Karpas-422 (cell line): ENCODE results near the gene BCAR3. TPM values are rescaled to one million over a fixed set of nuclear protein-coding genes. Genes with fewer than 3 reads are reported as not detected.
"Not testable (repeated sequence)": the region's sequence is repeated elsewhere in the genome, so short reads cannot be mapped to it uniquely, and the experiment has no call there.

Source experiments
- DNase-seq: peaks from one replicate; pipeline ENCODE4 v3.0.0-alpha.2; 2015
- H2AFZ ChIP-seq: fragments of 200-600 bp; sonication (generic); 2 replicates; pipeline ENCODE4 v1.6.1; 2014; ENCODE audit warnings: antibody characterized with exemption, low read length, mixed read lengths
- H3K27ac ChIP-seq: fragments of 200-600 bp; sonication (generic); 2 replicates; pipeline ENCODE4 v1.5.1; 2014; ENCODE audit warnings: mild to moderate bottlenecking, low read length, moderate library complexity
- H3K27me3 ChIP-seq: fragments of 200-600 bp; sonication (generic); 2 replicates; pipeline ENCODE4 v1.6.1; 2014; ENCODE audit warnings: low read length, mixed read lengths
- H3K36me3 ChIP-seq: fragments of 200-600 bp; sonication (generic); 2 replicates; pipeline ENCODE4 v1.6.1; 2014; ENCODE audit warnings: low read length, mixed read lengths; ENCODE audit not compliant: insufficient read depth
- H3K4me1 ChIP-seq: fragments of 200-600 bp; sonication (generic); 2 replicates; pipeline ENCODE4 v1.6.1; 2014; ENCODE audit warnings: mild to moderate bottlenecking, low read length, mixed read lengths
- H3K4me2 ChIP-seq: fragments of 200-600 bp; sonication (generic); 2 replicates; pipeline ENCODE4 v1.6.1; 2014; ENCODE audit warnings: low read length, low read depth, mild to moderate bottlenecking; ENCODE audit not compliant: poor library complexity, severe bottlenecking
- H3K4me3 ChIP-seq: fragments of 200-600 bp; sonication (generic); 2 replicates; pipeline ENCODE4 v1.5.1; 2014; ENCODE audit warnings: mild to moderate bottlenecking, antibody characterized with exemption, low read length, mixed read lengths
- H3K79me2 ChIP-seq: fragments of 200-600 bp; sonication (generic); 2 replicates; pipeline ENCODE4 v1.6.1; 2014; ENCODE audit warnings: mild to moderate bottlenecking, low read length, mixed read lengths
- H3K9ac ChIP-seq: fragments of 200-600 bp; sonication (generic); 2 replicates; pipeline ENCODE4 v1.6.0; 2014; ENCODE audit warnings: low read length
- H3K9me2 ChIP-seq: fragments of 200-600 bp; sonication (generic), shearing (Covaris generic); replicated peaks from 2 replicates; pipeline ENCODE4 v1.6.0; 2014; ENCODE audit warnings: mild to moderate bottlenecking, low read length, moderate library complexity; ENCODE audit not compliant: insufficient read depth
- H3K9me3 ChIP-seq: fragments of 300-700, 200-600 bp; sonication (generic); 2 replicates; pipeline ENCODE4 v1.6.1; 2014; ENCODE audit warnings: low read length, mixed read lengths
- H4K20me1 ChIP-seq: fragments of 200-600 bp; sonication (generic); 2 replicates; pipeline ENCODE4 v1.6.1; 2014; ENCODE audit warnings: mild to moderate bottlenecking, antibody characterized with exemption, low read length, low read depth; ENCODE audit not compliant: insufficient read depth
- total RNA-seq: library from RNA; depleted of rRNA; stranded (reverse); fragments of >200 nt; shearing (Covaris generic); gene quantifications from 2 replicates; pipeline ENCODE4 v1.2.3, GENCODE V29; 2014; ENCODE audit warnings: low replicate concordance

The BCAR3 gene
- total RNA-seq, 1 experiment from 2014 or later = 9.9 TPM

GRCh38 chr1:93674071-93674470 is 7.6 kb downstream of the BCAR3 start:
- H3K9me2 ChIP-seq, H3K36me3 ChIP-seq, H3K4me3 ChIP-seq, H3K4me1 ChIP-seq, H3K4me2 ChIP-seq, H3K27me3 ChIP-seq, DNase-seq, H3K9ac ChIP-seq, H3K9me3 ChIP-seq, H3K27ac ChIP-seq, H2AFZ ChIP-seq: not testable (repeated sequence)
- Histone ChIP-seq H4K20me1 (0 out of 2 replicates have a peak, but pooled peaks cover 18% of the 10 kb centered on the region), H3K79me2 (peaks cover 16% of the 10 kb centered on the region; the same call in 1 of the 2 replicates)

- Histone ChIP-seq H4K20me1 (0 out of 2 replicates have a peak, but pooled peaks cover 14% of the 10 kb centered on the region), H3K27ac (no peak overlapping the region), H3K27me3 (no peaks in the 10 kb centered on the region), H3K79me2 (peaks cover 13% of the 10 kb centered on the region; the same call in 1 of the 2 replicates), H2AFZ (no peak overlapping the region), H3K9ac (no peak overlapping the region), H3K9me2 (no peaks in the 10 kb centered on the region), H3K9me3 (no peaks in the 10 kb centered on the region), H3K4me2 (no peak overlapping the region), H3K4me1 (no peaks in the 10 kb centered on the region), H3K4me3 (no peak overlapping the region), H3K36me3 (no peaks in the 10 kb centered on the region)
- no peak for DNase-seq
Observed at GRCh38 chr1:93673163-93673829, 8.3 kb downstream of the BCAR3 start.

GRCh38 chr1:93672477-93673162 is 9.0 kb downstream of the BCAR3 start:
- Histone ChIP-seq H3K27ac (no peak overlapping the region), H3K4me2 (no peak overlapping the region), H3K9me2 (no peaks in the 10 kb centered on the region), H3K4me1 (no peaks in the 10 kb centered on the region), H3K36me3 (no peaks in the 10 kb centered on the region), H3K9ac (no peak overlapping the region), H3K27me3 (no peaks in the 10 kb centered on the region), H3K79me2 (peaks cover 9% of the 10 kb centered on the region; the same call in 1 of the 2 replicates), H3K4me3 (no peak overlapping the region), H3K9me3 (no peaks in the 10 kb centered on the region), H4K20me1 (0 out of 2 replicates have a peak, but pooled peaks cover 9% of the 10 kb centered on the region), H2AFZ (no peak overlapping the region)
- no peak for DNase-seq

GRCh38 chr1:93672069-93672468 is 9.6 kb downstream of the BCAR3 start:
- peaks cover 9% of the 10 kb centered on the region; the same call in 1 of the 2 replicates for H3K79me2 ChIP-seq
- H3K4me2 ChIP-seq = no peak overlapping the region
- no peak overlapping the region for H3K4me3 ChIP-seq
- H3K36me3 ChIP-seq = no peaks in the 10 kb centered on the region
- 0 out of 2 replicates have a peak, but pooled peaks cover 9% of the 10 kb centered on the region for H4K20me1 ChIP-seq
- DNase-seq = no peak
- H3K4me1 ChIP-seq = no peaks in the 10 kb centered on the region
- H3K9me2 ChIP-seq = no peaks in the 10 kb centered on the region
- no peak overlapping the region for H3K27ac ChIP-seq
- H2AFZ ChIP-seq = no peak overlapping the region
- no peaks in the 10 kb centered on the region for H3K9me3 ChIP-seq
- no peak overlapping the region for H3K9ac ChIP-seq
- no peaks in the 10 kb centered on the region for H3K27me3 ChIP-seq

GRCh38 chr1:93671099-93671621 is 10.5 kb downstream of the BCAR3 start:
- Histone ChIP-seq H4K20me1 (0 out of 2 replicates have a peak, but pooled peaks cover 4% of the 10 kb centered on the region), H3K9me2 (no peaks in the 10 kb centered on the region), H2AFZ (no peak overlapping the region), H3K27ac (no peak overlapping the region), H3K9me3 (no peaks in the 10 kb centered on the region), H3K4me2 (no peak overlapping the region), H3K79me2 (peaks cover 2% of the 10 kb centered on the region; the same call in 1 of the 2 replicates), H3K9ac (no peak overlapping the region), H3K4me1 (no peaks in the 10 kb centered on the region), H3K4me3 (no peak overlapping the region), H3K36me3 (no peaks in the 10 kb centered on the region), H3K27me3 (no peaks in the 10 kb centered on the region)
- no peak for DNase-seq

GRCh38 chr1:93670141-93670540 is 11.5 kb downstream of the BCAR3 start:
- Histone ChIP-seq H3K9ac (no peak overlapping the region), H4K20me1 (no peaks in the 10 kb centered on the region), H3K36me3 (no peaks in the 10 kb centered on the region), H2AFZ (no peak overlapping the region), H3K79me2 (0 out of 2 replicates have a peak, but pooled peaks cover 4% of the 10 kb centered on the region), H3K9me3 (no peaks in the 10 kb centered on the region), H3K27ac (no peak overlapping the region), H3K4me2 (no peak overlapping the region), H3K4me1 (no peaks in the 10 kb centered on the region), H3K27me3 (no peaks in the 10 kb centered on the region), H3K9me2 (no peaks in the 10 kb centered on the region), H3K4me3 (no peak overlapping the region)
- DNase-seq = no peak

- Histone ChIP-seq H3K9ac (no peak overlapping the region), H3K4me1 (no peaks in the 10 kb centered on the region), H3K9me3 (no peaks in the 10 kb centered on the region), H4K20me1 (no peaks in the 10 kb centered on the region), H3K4me2 (no peak overlapping the region), H2AFZ (no peak overlapping the region), H3K79me2 (0 out of 2 replicates have a peak, but pooled peaks cover 4% of the 10 kb centered on the region), H3K27me3 (no peaks in the 10 kb centered on the region), H3K9me2 (no peaks in the 10 kb centered on the region), H3K27ac (no peak overlapping the region), H3K4me3 (no peak overlapping the region), H3K36me3 (no peaks in the 10 kb centered on the region)
- DNase-seq = no peak
Observed at GRCh38 chr1:93669369-93669768, 12.3 kb downstream of the BCAR3 start.

GRCh38 chr1:93668951-93669350 is 12.7 kb downstream of the BCAR3 start:
- no peaks in the 10 kb centered on the region for H3K36me3 ChIP-seq
- no peak overlapping the region for H3K9ac ChIP-seq
- no peaks in the 10 kb centered on the region for H3K9me3 ChIP-seq
- H4K20me1 ChIP-seq = no peaks in the 10 kb centered on the region
- no peak overlapping the region for H3K4me2 ChIP-seq
- no peaks in the 10 kb centered on the region for H3K4me1 ChIP-seq
- no peaks in the 10 kb centered on the region for H3K27me3 ChIP-seq
- DNase-seq = no peak
- H3K9me2 ChIP-seq = no peaks in the 10 kb centered on the region
- H2AFZ ChIP-seq = no peak overlapping the region
- H3K27ac ChIP-seq = no peak overlapping the region
- 0 out of 2 replicates have a peak, but pooled peaks cover 4% of the 10 kb centered on the region for H3K79me2 ChIP-seq
- H3K4me3 ChIP-seq = no peak overlapping the region
